Retina (tissue), 1 donor: ENCODE results near the gene PRODH2.
A peak's percentile ranks its signal among the peaks of the same experiment; 100 is the strongest.
"Not testable (repeated sequence)": the region's sequence is repeated elsewhere in the genome, so short reads cannot be mapped to it uniquely, and the experiment has no call there.

Source experiments
- DNase-seq: peaks from one replicate; pipeline ENCODE4 v3.0.0-alpha.2; 2016

The PRODH2 gene

GRCh38 chr19:35843676-35844481, 31.2 kb upstream of the PRODH2 start:
- peak; percentile 48 for DNase-seq

DNA sequence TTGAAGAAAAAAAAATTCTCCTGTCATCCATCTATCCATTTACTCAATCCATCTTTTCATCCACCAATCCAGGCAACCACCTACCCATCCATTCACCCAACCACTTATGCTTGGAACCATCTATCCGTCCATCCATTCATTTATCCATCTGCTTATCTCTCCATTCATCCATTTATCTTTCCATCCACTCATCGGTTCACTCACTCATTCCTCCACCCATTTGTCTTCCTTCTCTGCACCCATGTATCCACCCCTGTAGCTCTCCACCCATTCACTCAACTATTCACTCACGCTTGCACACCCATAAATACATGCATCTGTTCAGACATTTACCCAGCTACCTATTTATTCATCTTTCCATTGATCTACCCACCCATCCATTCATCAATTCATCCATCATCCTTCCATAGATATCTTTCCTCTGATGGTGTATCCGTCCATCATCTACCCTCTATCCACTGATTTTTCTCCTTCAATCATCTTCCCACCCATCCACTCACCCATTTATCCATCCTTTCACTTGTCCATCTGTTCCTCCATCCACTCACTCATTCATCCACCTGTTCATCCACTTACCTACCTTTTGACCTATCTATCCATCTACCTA, 30.1 kb upstream of the PRODH2 start:
- no peak for DNase-seq

DNA sequence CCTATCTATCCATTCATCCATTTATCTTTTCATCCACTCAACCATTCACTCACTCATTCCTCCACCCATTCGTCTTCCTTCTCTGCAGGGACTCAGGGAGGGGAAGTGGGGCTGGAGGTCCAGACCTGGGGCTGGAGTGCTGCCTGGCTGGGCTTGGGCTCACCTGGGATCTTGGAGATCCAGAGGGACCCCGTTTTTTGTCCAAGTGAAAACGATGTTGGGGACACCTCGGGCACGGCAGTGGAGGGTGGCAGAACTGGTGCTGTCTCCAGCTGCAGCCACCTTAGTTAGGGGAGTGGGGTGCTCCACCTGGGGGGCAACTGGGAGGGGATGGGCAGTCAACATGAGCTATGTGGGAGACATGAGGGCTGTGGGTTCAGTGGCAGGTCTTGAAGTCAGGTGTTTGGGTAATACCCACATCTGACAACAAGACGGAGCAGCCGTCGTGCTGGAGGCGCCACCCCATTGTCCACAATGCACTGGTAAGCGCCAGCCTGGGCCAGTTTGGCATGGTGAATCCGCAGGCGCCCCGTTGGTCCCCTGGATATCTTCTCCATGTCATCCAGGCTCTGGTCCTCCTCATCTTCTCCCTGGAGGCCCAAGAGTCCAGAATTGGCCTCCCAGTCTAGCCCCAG, 29.4 kb upstream of the PRODH2 start:
- DNase-seq = no peak

DNA sequence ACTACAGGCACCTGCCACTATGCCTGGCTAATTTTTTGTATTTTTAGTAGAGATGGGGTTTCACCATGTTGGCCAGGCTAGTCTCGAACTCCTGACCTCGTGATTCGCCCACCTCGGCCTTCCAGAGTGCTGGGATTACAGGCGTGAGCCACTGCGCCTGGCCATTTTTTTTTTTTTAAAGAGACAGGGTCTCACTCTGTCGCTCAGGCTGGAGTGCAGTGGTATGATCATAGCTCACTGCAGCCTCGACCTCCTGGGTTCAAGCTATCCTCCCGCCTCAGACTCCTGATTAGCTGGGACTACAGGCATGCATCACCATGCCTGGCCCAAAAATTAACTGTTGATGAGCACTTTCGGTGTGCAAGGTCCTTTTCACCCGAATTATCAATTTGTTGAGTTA, 23.5 kb upstream of the PRODH2 start:
- DNase-seq = not testable (repeated sequence)

DNA sequence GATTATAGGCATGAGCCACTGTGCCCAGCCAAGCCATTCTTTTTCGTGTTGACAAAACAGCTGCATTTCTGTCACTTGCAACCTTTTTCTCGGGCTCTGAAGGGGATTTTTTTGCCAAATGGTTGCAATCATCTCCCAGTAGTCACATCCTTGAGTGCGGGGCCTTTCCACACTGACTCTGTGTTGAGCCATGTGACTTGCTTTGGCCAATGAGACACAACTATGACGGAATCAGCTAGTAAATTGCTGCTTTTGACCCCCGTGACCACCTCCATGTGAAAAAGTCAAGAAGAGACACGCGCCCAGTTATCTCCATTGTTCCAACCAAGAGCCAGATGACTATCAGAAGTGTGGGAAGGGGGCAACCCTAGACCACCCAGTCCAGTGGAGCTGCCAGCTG, 21.3 kb upstream of the PRODH2 start:
- no peak for DNase-seq

DNA sequence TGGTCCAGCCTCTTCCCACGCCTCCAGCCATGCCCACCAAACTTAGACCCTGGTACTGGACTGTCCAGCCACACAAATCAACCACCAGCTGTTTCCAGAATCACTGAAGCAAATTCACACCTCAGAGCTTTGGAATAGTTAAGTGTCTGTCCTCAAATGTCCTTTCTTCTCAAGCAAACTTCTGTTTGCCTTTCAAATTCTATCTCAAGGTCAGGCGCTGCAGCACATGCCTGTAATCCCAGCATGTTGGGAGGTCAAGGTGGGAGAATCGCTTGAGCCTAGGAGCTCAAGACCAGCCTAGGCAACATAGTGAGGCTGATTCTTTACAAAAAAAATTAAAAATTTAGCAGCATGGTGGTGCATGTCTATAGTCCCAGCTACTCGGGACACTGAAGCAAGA, 19.4 kb upstream of the PRODH2 start:
- no peak for DNase-seq

DNA sequence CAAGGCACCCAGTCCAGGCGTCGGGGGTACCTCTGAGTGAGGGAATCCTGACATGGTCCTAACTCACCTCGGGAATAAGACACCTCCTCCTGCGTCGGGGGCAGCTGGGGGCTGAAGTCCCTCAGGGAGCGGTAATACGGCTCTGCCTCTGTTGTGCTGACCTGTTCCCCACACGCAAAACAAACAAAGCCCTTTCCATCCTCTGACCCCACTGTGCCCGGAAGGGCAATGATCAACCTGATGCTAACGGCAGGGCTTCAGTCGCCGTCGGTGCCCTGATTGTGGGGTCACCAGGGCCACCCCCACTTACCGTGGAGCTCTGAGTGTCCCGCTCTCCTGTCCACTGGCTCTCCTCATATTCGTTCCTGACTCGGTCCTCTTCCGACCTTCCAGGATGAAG, 18.3 kb upstream of the PRODH2 start:
- no peak for DNase-seq

DNA sequence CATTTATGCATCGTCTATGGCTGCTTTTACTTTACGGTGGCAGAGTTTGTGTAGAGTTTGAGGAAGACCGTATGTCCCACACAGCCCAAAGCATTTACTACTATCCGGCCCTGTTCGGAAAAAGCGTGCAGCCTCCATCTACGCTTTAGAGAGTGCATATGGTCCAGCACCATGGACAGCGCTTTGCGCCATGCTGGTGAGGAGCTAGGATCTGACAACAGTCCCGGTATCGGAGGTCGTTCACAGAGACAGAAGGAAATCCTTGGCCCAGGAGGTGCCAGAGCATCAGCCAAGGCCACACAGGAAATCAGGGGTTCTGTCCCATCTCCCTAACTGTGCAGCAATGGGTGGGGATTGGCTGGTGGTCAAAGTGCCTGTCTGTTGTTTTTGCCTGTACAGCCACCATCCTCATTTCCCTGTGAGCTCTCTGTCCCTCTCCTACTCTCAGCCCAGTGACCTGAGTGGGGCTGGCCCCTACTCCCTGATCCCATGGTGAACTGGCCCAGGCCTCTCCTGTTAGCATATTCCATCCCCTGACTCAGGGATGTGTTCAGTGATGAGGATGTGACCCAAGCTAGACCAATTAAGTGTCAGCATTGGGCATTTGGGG, 16.2 kb upstream of the PRODH2 start:
- peak; percentile 44 for DNase-seq

DNA sequence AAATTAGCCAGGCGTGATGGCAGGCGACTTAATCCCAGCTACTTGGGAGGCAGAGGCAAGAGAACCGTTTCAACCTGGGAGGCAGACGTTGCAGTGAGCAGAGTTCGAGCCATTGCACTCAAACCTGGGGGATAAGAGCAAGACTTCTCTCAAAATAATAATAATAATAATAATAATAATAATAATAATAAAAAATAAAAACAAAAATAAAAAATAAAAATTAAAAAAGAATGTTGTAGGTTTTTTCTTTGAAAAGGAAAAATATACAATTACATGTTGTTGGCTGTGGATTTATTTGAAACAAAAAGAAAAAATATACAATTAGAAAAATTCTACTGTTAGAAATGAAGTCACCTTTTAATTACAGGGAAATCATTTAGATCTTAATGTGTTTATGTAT, 11.5 kb upstream of the PRODH2 start:
- no peak for DNase-seq

- DNase-seq = no peak
Observed at GRCh38 chr19:35822579-35822978, 9.9 kb upstream of the PRODH2 start.

GRCh38 chr19:35818445-35818844, 5.8 kb upstream of the PRODH2 start:
- DNase-seq = no peak

DNA sequence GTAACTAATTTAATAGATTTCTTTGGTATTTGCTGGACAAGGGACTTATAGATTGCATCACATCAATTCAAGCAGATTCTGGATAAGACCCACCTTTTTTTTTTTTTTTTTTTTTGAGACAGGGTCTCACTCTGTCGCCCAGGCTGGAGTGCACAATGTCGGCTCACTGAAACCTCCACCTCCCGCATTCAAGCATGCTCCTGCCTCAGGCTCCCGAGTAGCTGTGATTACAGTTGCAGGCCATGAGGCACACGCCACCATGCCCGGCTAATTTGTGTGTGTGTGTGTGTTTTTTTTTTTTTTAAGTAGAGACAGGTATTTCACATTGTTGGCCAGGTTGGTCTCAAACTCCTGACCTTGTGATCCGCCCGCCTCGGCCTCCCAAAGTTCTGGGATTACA, 4.2 kb upstream of the PRODH2 start:
- DNase-seq = no peak

DNA sequence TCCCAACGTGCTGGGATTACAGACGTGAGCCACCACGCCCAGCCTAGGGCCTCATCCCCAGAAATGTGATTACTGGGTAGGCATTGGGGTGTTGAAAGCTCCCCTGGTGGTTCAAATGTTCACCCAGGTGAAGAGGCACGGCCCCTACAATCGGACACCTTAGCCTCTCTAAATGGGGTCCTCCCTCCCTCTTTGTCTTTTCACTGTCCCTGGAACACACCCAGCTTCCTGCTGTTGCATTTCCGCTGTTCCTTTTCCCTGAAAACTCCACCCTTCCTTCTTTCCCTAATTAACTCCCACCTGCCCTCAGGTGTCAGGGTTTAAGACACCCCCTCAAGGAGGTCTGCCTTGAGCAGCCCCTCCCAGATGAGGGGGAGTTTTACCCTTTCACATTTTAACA, 3.6 kb upstream of the PRODH2 start:
- no peak for DNase-seq

DNA sequence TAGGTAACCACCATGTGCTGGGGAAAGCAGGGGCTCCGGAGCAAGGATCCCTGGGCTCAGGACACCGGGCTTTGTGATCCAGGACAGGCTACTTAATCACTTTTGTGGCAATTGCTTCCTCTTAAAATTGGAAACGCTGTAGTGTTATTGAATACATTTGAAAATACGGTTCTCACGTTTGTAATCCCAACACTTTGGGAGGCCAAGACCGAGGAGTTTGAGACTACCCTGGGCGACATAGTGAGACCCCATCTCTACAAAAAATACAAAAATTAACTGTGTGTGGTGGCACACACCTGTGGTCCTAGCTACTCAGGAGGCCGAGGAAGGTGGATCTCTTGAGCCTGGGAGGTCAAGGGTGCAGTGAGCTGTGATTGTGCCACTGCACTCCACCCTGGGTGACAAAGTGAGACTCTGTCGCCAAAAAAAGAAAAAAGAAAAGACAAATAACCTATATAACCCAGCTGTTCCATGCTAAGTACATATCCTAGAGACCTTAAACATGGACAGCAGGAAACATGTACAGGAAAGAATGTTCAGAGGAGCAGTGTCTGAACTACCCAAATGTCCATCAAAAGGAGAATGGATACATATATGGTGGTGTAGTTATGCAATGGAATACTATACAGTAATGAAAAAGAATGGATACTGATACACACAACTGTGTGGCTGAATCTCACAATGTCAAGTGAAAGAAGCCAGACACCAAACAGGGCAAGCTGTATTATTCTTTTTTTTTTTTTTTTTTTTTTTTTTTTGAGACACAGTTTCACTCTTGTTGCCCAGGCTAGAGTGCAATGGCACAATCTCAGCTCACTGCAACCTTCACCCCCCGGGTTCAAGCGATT, 622 bp upstream of the PRODH2 start:
- no peak for DNase-seq

- no peak for DNase-seq
Observed at GRCh38 chr19:35811317-35812219, 1.1 kb downstream of the PRODH2 start.

- no peak for DNase-seq
Observed at GRCh38 chr19:35807633-35808032, 5.0 kb downstream of the PRODH2 start.

DNA sequence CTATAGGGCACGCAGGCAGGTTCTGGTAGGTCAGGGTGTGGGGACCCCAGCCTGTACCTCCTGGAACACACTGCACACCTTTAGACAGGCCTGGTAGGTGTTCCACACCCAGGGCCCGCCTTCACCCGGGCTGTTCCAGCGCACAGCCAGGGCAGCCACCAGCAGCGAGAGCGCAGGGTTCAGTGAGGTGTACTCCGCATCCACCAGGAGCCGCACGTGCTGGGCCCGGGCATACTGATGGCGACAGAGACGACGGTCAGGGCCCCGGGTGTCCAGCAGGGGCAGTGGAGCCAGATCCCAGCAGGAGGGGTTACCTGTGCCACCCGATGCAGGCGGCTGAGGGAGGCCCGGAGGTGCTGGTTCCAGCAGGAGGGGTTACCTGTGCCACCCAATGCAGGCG, 6.0 kb downstream of the PRODH2 start:
- DNase-seq = no peak

- no peak for DNase-seq
Observed at GRCh38 chr19:35805526-35806102, 7.0 kb downstream of the PRODH2 start.

GRCh38 chr19:35801828-35802227, 10.8 kb downstream of the PRODH2 start:
- no peak for DNase-seq

GRCh38 chr19:35797663-35798062, 15.0 kb downstream of the PRODH2 start:
- peak; percentile 79 for DNase-seq
